Neural crest cell (in vitro differentiated cells): ENCODE measurements around the gene SNX25. TPM values are rescaled to one million over a fixed set of nuclear protein-coding genes. Genes with fewer than 3 reads are reported as not detected.

Source experiments
- DNase-seq: peaks from one replicate; pipeline ENCODE4 v3.0.0; 2021; ENCODE audit warnings: low read depth, mixed read lengths, low spot score
- H3K27ac Mint-ChIP-seq: one replicate; pipeline ENCODE4 v1.8.0; 2021; ENCODE audit warnings: mild to moderate bottlenecking, mixed read lengths; ENCODE audit not compliant: unreplicated experiment
- H3K27me3 Mint-ChIP-seq: 2 replicates; pipeline ENCODE4 v1.8.0; 2021; ENCODE audit warnings: low read depth, mild to moderate bottlenecking, mixed read lengths
- H3K36me3 Mint-ChIP-seq: 2 replicates; pipeline ENCODE4 v1.8.0; 2021; ENCODE audit warnings: low read depth, mild to moderate bottlenecking, mixed read lengths
- H3K4me1 Mint-ChIP-seq: 2 replicates; pipeline ENCODE4 v1.8.0; 2021; ENCODE audit warnings: mixed read lengths
- H3K4me3 Mint-ChIP-seq: one replicate; pipeline ENCODE4 v1.8.0; 2021; ENCODE audit warnings: mild to moderate bottlenecking, mixed read lengths
- H3K9me3 Mint-ChIP-seq: 2 replicates; pipeline ENCODE4 v1.8.0; 2021; ENCODE audit warnings: mixed read lengths
- total RNA-seq: library from RNA; stranded (reverse); gene quantifications from 2 replicates; pipeline ENCODE4 v1.2.1, GENCODE V29; 2021
- TF ChIP-seq, protein P1 (sequence below): fragments of 200-600 bp; sonication (generic); conservative IDR thresholded peaks from 2 replicates; pipeline ENCODE4 v1.5.0; 2021; ENCODE audit warnings: antibody characterized with exemption, mild to moderate bottlenecking

Gene SNX25
- total RNA-seq, 1 donor from 2014 or later, result 9.7 TPM

DNA sequence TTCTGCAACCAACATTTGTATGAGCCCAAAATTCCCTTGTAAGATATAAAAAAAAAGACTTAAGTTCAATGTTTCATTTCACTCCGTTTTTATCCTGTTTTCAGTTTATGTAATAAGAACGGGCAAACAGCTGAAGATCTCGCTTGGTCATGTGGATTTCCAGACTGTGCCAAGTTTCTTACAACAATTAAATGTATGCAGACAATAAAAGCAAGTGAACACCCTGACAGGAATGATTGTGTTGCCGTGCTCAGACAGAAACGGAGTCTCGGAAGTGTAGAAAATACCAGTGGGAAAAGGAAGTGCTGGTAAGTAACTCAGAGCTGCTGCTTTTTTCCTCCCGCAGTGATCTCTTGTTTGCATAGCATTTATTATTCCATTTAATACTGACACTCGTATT, 190.1 kb downstream of the SNX25 start:
- DNase-seq, result no peak
- Mint-ChIP-seq H3K4me1 (peaks cover 17% of the 10 kb centered on the region), H3K4me3 (no peak overlapping the region), H3K27ac (no peak overlapping the region), H3K36me3 (peaks cover 7% of the 10 kb centered on the region), H3K27me3 (peaks cover 12% of the 10 kb centered on the region), H3K9me3 (no peaks in the 10 kb centered on the region)
- TF ChIP-seq, protein P1, sequence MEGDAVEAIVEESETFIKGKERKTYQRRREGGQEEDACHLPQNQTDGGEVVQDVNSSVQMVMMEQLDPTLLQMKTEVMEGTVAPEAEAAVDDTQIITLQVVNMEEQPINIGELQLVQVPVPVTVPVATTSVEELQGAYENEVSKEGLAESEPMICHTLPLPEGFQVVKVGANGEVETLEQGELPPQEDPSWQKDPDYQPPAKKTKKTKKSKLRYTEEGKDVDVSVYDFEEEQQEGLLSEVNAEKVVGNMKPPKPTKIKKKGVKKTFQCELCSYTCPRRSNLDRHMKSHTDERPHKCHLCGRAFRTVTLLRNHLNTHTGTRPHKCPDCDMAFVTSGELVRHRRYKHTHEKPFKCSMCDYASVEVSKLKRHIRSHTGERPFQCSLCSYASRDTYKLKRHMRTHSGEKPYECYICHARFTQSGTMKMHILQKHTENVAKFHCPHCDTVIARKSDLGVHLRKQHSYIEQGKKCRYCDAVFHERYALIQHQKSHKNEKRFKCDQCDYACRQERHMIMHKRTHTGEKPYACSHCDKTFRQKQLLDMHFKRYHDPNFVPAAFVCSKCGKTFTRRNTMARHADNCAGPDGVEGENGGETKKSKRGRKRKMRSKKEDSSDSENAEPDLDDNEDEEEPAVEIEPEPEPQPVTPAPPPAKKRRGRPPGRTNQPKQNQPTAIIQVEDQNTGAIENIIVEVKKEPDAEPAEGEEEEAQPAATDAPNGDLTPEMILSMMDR, result no peak

DNA sequence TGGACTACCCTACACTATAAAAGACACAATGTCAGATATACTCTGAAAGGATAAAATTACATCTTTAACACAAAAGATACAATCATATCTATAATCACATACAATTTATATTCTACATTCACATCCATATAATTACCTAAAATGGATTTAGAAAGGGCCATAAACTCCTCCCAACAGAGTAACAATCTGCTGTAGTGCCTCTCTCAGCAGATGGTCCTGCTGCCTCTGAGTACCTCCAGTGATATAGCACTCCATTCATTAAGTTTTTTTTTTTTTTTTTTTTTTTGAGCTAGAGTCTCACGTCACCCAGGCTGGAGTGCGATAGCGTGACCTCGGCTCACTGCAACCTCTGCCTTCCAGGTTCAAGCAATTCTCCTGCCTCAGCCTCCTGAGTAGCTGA, 194.6 kb downstream of the SNX25 start:
- H3K36me3 Mint-ChIP-seq, result peaks cover 7% of the 10 kb centered on the region
- H3K27me3 Mint-ChIP-seq, result no peaks in the 10 kb centered on the region
- no peak overlapping the region for H3K4me3 Mint-ChIP-seq
- no peaks in the 10 kb centered on the region for H3K4me1 Mint-ChIP-seq
- TF ChIP-seq, protein P1, result no peak
- no peak overlapping the region for H3K27ac Mint-ChIP-seq
- no peaks in the 10 kb centered on the region for H3K9me3 Mint-ChIP-seq
- DNase-seq, result no peak

DNA sequence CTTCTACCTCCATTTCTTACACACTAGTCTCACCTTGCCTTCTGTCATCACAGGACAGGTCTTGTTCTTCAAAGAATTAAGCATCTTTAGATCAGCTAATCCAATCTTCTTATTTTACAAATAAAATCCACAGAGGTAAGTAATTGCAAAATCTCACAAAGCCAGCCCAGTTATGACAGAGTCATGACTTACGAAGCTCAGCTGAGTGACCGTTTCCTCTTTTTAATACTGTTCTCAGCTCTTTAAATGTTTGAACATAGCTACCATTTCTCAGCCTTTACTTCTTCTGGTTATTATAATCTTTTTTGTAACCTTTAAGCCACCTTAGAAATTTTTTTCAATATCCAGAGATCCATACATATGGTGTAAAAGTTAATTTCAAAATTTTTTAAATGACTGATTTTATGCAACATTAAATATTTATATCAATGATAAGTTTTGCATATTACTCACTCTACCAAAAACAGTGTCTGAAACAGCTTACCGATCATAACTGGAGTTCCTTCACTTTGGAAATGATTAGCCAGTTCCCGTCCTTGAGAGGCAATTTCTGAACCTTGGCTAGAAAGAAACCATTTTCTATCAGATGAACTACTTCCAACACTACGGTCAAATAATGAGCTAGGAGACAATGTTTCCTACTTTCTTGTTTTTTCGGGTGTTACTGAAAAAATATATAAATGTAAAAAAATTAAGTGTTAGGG, 196.1 kb downstream of the SNX25 start:
- TF ChIP-seq, protein P1, result no peak
- Mint-ChIP-seq H3K4me1 (no peaks in the 10 kb centered on the region), H3K27ac (no peak overlapping the region), H3K36me3 (peaks cover 8% of the 10 kb centered on the region), H3K4me3 (no peak overlapping the region), H3K9me3 (peaks cover 3% of the 10 kb centered on the region), H3K27me3 (no peaks in the 10 kb centered on the region)
- DNase-seq, result no peak

DNA sequence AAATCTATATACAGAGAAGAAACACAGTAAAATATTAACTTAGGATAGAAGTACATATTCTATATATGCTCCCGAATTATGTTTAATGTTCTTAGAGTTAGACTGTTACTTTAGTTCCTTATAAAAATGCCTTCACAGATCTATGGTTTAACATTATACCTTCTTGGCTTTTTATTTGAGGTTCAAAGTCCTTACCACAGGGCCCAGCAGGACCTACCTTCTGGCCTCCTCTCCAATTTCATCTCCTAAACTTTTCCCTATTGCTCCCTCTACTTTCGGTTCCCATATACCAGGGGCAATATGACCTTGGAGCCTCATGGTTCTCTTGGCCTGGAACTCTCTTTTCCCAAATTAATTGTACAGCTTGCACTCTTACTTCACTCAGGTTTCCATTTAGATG, 199.0 kb downstream of the SNX25 start:
- H3K4me3 Mint-ChIP-seq, result no peak overlapping the region
- no peaks in the 10 kb centered on the region for H3K4me1 Mint-ChIP-seq
- peaks cover 6% of the 10 kb centered on the region for H3K36me3 Mint-ChIP-seq
- H3K9me3 Mint-ChIP-seq, result peaks cover 3% of the 10 kb centered on the region
- TF ChIP-seq, protein P1, result no peak
- no peak for DNase-seq
- no peaks in the 10 kb centered on the region for H3K27me3 Mint-ChIP-seq
- no peak overlapping the region for H3K27ac Mint-ChIP-seq

DNA sequence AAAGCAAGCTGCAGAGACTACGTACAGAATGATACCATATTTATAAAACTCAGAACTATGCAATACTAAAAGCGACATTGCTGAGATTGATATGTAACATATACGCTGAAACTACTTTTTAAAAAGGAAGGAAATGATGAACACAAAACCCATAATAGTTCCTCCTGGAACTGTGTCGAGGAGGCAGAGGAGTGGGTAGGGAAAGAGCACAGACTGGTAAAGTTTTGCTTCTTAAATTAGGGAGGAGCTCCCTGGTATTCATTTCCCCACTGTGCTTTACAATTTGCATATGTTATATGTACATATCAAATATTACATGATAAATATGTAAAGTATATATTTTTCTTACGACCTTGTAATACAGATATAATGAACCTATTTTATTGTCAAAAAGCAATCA, 202.5 kb downstream of the SNX25 start:
- no peak overlapping the region for H3K27ac Mint-ChIP-seq
- H3K36me3 Mint-ChIP-seq, result peaks cover 6% of the 10 kb centered on the region
- no peaks in the 10 kb centered on the region for H3K27me3 Mint-ChIP-seq
- DNase-seq, result no peak
- peaks cover 3% of the 10 kb centered on the region for H3K9me3 Mint-ChIP-seq
- no peaks in the 10 kb centered on the region for H3K4me1 Mint-ChIP-seq
- TF ChIP-seq, protein P1, result no peak
- no peak overlapping the region for H3K4me3 Mint-ChIP-seq
